GM19463 (cell line): ENCODE measurements around the gene LTBP2.

ENCODE experiments used
- ATAC-seq: cut with Tn5 transposase; IDR thresholded peaks from one replicate; pipeline ENCODE4 v1.9.1; 2021; ENCODE audit warnings: mild to moderate bottlenecking, moderate library complexity; ENCODE audit not compliant: unreplicated experiment

The LTBP2 gene

GRCh38 chr14:74611650-74612349 lies at the start of gene LTBP2:
LTBP2 (minus strand) TSS chr14:74612237; CDS start chr14:74611944, 293 bp downstream.
- no peak for ATAC-seq

GRCh38 chr14:74660863-74661262 lies 48.8 kb upstream of the LTBP2 start:
- ATAC-seq = no peak

GRCh38 chr14:74660167-74660566 lies 48.1 kb upstream of the LTBP2 start:
- no peak for ATAC-seq

- no peak for ATAC-seq
These were observed 46.6 kb upstream of the LTBP2 start for GRCh38 chr14:74658535-74659131.

- ATAC-seq = no peak
These were observed 44.9 kb upstream of the LTBP2 start for GRCh38 chr14:74656964-74657363.

GRCh38 chr14:74655599-74656395 lies 43.8 kb upstream of the LTBP2 start:
- no peak for ATAC-seq

GRCh38 chr14:74654931-74655330 lies 42.9 kb upstream of the LTBP2 start:
- ATAC-seq = no peak

- ATAC-seq = no peak
These were observed 41.5 kb upstream of the LTBP2 start for GRCh38 chr14:74653386-74654138.

- ATAC-seq = no peak
These were observed 40.5 kb upstream of the LTBP2 start for GRCh38 chr14:74652541-74652940.

- no peak for ATAC-seq
These were observed 39.1 kb upstream of the LTBP2 start for GRCh38 chr14:74650927-74651686.

GRCh38 chr14:74649673-74650072 lies 37.6 kb upstream of the LTBP2 start:
- ATAC-seq = no peak

- no peak for ATAC-seq
These were observed 37.1 kb upstream of the LTBP2 start for GRCh38 chr14:74649167-74649566.

- no peak for ATAC-seq
These were observed 36.6 kb upstream of the LTBP2 start for GRCh38 chr14:74648601-74649000.

- no peak for ATAC-seq
These were observed 35.8 kb upstream of the LTBP2 start for GRCh38 chr14:74647678-74648461.

GRCh38 chr14:74647061-74647677 lies 35.1 kb upstream of the LTBP2 start:
- no peak for ATAC-seq

- ATAC-seq = no peak
These were observed 33.9 kb upstream of the LTBP2 start for GRCh38 chr14:74645756-74646470.

- no peak for ATAC-seq
These were observed 33.2 kb upstream of the LTBP2 start for GRCh38 chr14:74645244-74645643.

- no peak for ATAC-seq
These were observed 29.8 kb upstream of the LTBP2 start for GRCh38 chr14:74641601-74642391.
